Suprapubic skin (tissue), 3 donors: Measurements from ENCODE around the gene ERCC3.

Source experiments
- POLR2AphosphoS5 ChIP-seq, 3 donors: sonication (generic); formaldehyde crosslinking; IDR thresholded peaks; one replicate each; pipeline ENCODE4 v1.6.1; 2017; ENCODE audit warnings: antibody characterized with exemption in 3 of 3
- TF ChIP-seq, protein P1 (sequence below), 2 donors: fragments of 200-600 bp in 1 of 2; fragments of 450-650 bp in 1 of 2; sonication (generic) in 1 of 2; IDR thresholded peaks; one replicate each; pipeline ENCODE4 v1.5.1; 2016 to 2019; ENCODE audit warnings: antibody characterized with exemption in 2 of 2, mild to moderate bottlenecking in 1 of 2, moderate library complexity in 1 of 2

- no peak for TF ChIP-seq POLR2AphosphoS5 (IDR thresholded peaks at IDR 0.05)
- TF ChIP-seq, protein P1, sequence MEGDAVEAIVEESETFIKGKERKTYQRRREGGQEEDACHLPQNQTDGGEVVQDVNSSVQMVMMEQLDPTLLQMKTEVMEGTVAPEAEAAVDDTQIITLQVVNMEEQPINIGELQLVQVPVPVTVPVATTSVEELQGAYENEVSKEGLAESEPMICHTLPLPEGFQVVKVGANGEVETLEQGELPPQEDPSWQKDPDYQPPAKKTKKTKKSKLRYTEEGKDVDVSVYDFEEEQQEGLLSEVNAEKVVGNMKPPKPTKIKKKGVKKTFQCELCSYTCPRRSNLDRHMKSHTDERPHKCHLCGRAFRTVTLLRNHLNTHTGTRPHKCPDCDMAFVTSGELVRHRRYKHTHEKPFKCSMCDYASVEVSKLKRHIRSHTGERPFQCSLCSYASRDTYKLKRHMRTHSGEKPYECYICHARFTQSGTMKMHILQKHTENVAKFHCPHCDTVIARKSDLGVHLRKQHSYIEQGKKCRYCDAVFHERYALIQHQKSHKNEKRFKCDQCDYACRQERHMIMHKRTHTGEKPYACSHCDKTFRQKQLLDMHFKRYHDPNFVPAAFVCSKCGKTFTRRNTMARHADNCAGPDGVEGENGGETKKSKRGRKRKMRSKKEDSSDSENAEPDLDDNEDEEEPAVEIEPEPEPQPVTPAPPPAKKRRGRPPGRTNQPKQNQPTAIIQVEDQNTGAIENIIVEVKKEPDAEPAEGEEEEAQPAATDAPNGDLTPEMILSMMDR (IDR thresholded peaks at IDR 0.05): no peak
These were observed 26.1 kb upstream of the ERCC3 start for GRCh38 chr2:127320067-127320466.
